ENCODE results near the gene DGKA. TPM values are rescaled to one million over a fixed set of nuclear protein-coding genes. Genes with fewer than 3 reads are reported as not detected.
"Not testable (repeated sequence)": the region's sequence is repeated elsewhere in the genome, so short reads cannot be mapped to it uniquely, and the experiment has no call there.

Gene DGKA
- 100 to 1,000 TPM; 132 to 164 (median 153) TPM for total RNA-seq

GRCh38 chr12:55930771-55931316 is at the start of gene DGKA:
TSS of gene DGKA (plus strand) at chr12:55931162. CDS start at chr12:55936504, 5,342 bp downstream.
- DNase-seq (peak; percentile 65), ATAC-seq (peak; percentile 31 to 34)
- peaks cover 66% of the 10 kb centered on the region for H3K4me1 Mint-ChIP-seq (ENCODE audit: low read depth)
- H3K4me3 Mint-ChIP-seq, result peak within 1 kb of the TSS; percentile 98
- no peaks in the 10 kb centered on the region for H3K27me3 Mint-ChIP-seq (ENCODE audit: low read depth)
- H3K9me3 Mint-ChIP-seq, result no peaks in the 10 kb centered on the region
- peaks cover 4% of the 10 kb centered on the region for H3K36me3 Mint-ChIP-seq (ENCODE audit: insufficient read depth)

DNA sequence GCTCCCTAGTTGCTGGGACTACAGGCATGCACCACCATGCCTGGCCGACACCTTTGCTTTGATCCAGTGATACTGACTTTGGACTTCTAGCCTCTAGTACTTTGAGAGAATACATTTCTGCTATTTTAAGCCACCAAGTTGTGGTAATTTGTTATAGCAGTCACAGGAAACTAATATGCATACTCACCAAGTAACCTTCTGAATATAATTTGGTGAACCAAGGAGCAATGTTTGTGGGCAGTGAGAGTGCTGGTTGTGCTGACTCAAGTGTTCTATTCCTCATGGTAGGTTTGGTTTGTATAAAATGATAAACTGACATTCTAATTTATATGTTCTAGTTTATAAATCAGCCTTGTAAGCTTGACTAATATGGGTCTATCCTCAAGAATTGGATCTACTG is 45.8 kb upstream of the DGKA start:
- Mint-ChIP-seq H3K27me3 (ENCODE audit: low read depth) (no peaks in the 10 kb centered on the region), H3K9me3 (no peaks in the 10 kb centered on the region), H3K36me3 (ENCODE audit: insufficient read depth) (no peaks in the 10 kb centered on the region), H3K4me3 (no peak overlapping the region), H3K4me1 (ENCODE audit: low read depth) (peaks cover 6% of the 10 kb centered on the region)
- ATAC-seq, result no peak
- no peak for DNase-seq

DNA sequence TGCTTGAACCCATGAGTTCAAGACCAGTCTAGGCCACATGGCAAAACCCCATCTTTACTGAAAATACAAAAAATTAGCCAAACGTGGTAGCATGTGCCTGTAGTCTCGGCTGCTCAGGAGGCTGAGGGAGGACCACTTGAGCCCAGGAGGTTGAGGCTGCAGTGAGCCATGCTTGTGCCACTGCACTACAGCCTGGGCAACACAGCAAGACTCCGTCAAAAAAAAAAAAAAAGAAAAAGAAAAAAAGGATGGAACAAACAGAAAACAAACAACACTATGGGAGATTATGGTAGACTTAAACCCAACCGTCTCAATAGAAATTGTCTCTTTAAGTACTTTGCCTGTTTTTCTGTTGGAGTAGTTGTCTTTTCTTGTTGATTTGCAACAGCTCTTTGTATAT is 39.7 kb upstream of the DGKA start:
- DNase-seq (no peak), ATAC-seq (no peak)
- Mint-ChIP-seq H3K9me3 (no peaks in the 10 kb centered on the region), H3K4me3 (no peak overlapping the region), H3K27me3 (ENCODE audit: low read depth) (no peaks in the 10 kb centered on the region), H3K36me3 (ENCODE audit: insufficient read depth) (no peaks in the 10 kb centered on the region), H3K4me1 (ENCODE audit: low read depth) (no peaks in the 10 kb centered on the region)

- no peak for ATAC-seq
Observed at GRCh38 chr12:55893723-55894122, 37.2 kb upstream of the DGKA start.

GRCh38 chr12:55899082-55899481 is 31.9 kb upstream of the DGKA start:
- Mint-ChIP-seq H3K36me3 (ENCODE audit: insufficient read depth) (peaks cover 11% of the 10 kb centered on the region), H3K4me1 (ENCODE audit: low read depth) (peaks cover 8% of the 10 kb centered on the region), H3K4me3 (peak overlapping the region; percentile 1), H3K27me3 (ENCODE audit: low read depth) (no peaks in the 10 kb centered on the region), H3K9me3 (no peaks in the 10 kb centered on the region)
- ATAC-seq (peak; percentile 95 to 97), DNase-seq (peak; percentile 17)

More at GRCh38 chr12:55893723-55894122, 37.2 kb upstream of the DGKA start:
- peaks cover 1% of the 10 kb centered on the region for H3K4me1 Mint-ChIP-seq (ENCODE audit: low read depth)
- DNase-seq, result no peak
- H3K4me3 Mint-ChIP-seq, result no peak overlapping the region
- H3K27me3 Mint-ChIP-seq (ENCODE audit: low read depth), result no peaks in the 10 kb centered on the region
- no peaks in the 10 kb centered on the region for H3K36me3 Mint-ChIP-seq (ENCODE audit: insufficient read depth)
- H3K9me3 Mint-ChIP-seq, result no peaks in the 10 kb centered on the region

GRCh38 chr12:55901881-55902490 is 29.0 kb upstream of the DGKA start:
- H3K36me3 Mint-ChIP-seq (ENCODE audit: insufficient read depth), result peaks cover 11% of the 10 kb centered on the region
- no peaks in the 10 kb centered on the region for H3K27me3 Mint-ChIP-seq (ENCODE audit: low read depth)
- ATAC-seq, result no peak
- H3K4me3 Mint-ChIP-seq, result no peak overlapping the region
- H3K9me3 Mint-ChIP-seq, result no peaks in the 10 kb centered on the region
- no peak for DNase-seq
- peaks cover 8% of the 10 kb centered on the region for H3K4me1 Mint-ChIP-seq (ENCODE audit: low read depth)

DNA sequence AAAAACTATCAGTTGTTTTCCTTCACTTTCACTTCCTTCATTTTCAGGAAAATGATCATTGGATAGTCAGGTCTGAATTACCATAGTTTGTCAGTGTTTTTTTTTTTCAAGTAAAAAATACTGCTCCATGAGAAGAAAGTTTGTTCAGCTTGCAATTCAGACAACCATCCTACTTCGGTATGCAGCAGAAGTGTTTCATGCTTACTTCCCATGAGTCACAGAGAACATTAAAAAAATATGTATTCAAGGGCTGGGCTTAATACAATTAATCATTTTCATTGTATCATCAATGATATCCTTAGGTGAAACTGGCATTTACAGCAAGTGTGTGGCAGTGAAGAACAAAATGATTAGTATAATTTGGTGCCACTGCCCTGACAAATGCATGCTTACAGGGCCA is 24.9 kb upstream of the DGKA start:
- no peaks in the 10 kb centered on the region for H3K9me3 Mint-ChIP-seq
- ATAC-seq (no peak), DNase-seq (no peak)
- H3K4me1 Mint-ChIP-seq (ENCODE audit: low read depth), result peaks cover 8% of the 10 kb centered on the region
- no peak overlapping the region for H3K4me3 Mint-ChIP-seq
- no peaks in the 10 kb centered on the region for H3K27me3 Mint-ChIP-seq (ENCODE audit: low read depth)
- H3K36me3 Mint-ChIP-seq (ENCODE audit: insufficient read depth), result peaks cover 11% of the 10 kb centered on the region

GRCh38 chr12:55908726-55909512 is 22.0 kb upstream of the DGKA start:
- ATAC-seq (no peak), DNase-seq (no peak)
- Mint-ChIP-seq H3K4me1 (ENCODE audit: low read depth) (peaks cover 19% of the 10 kb centered on the region), H3K9me3 (no peaks in the 10 kb centered on the region), H3K36me3 (ENCODE audit: insufficient read depth) (peaks cover 9% of the 10 kb centered on the region), H3K27me3 (ENCODE audit: low read depth) (no peaks in the 10 kb centered on the region), H3K4me3 (no peak overlapping the region)

DNA sequence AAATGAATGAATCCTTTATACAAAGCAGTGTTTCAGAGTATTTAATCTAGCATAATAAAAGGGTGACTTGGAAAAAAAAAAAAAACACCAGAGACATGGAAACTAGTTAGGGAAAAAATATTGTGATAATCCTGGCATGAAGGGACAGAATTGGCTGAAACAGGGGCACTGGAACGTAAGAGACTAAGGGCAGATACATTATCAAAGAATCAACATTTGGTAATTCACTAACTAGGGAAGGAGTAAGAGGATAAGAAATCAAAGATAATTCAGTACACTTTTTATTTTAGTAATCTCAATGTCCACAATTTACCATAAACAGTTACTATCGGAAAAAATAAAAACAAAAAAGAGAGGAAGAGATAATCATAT is 21.5 kb upstream of the DGKA start:
- no peak for DNase-seq
- Mint-ChIP-seq H3K27me3 (ENCODE audit: low read depth) (no peaks in the 10 kb centered on the region), H3K4me1 (ENCODE audit: low read depth) (peaks cover 25% of the 10 kb centered on the region), H3K4me3 (no peak overlapping the region), H3K9me3 (no peaks in the 10 kb centered on the region), H3K36me3 (ENCODE audit: insufficient read depth) (peaks cover 13% of the 10 kb centered on the region)
- no peak for ATAC-seq

GRCh38 chr12:55912908-55913307 is 18.1 kb upstream of the DGKA start:
- Mint-ChIP-seq H3K27me3 (ENCODE audit: low read depth) (no peaks in the 10 kb centered on the region), H3K4me1 (ENCODE audit: low read depth) (peaks cover 46% of the 10 kb centered on the region), H3K9me3 (no peaks in the 10 kb centered on the region), H3K4me3 (peak overlapping the region; percentile 1), H3K36me3 (ENCODE audit: insufficient read depth) (peaks cover 21% of the 10 kb centered on the region)
- no peak for DNase-seq
- no peak for ATAC-seq

GRCh38 chr12:55915482-55915859 is 15.5 kb upstream of the DGKA start:
- peaks cover 21% of the 10 kb centered on the region for H3K36me3 Mint-ChIP-seq (ENCODE audit: insufficient read depth)
- no peaks in the 10 kb centered on the region for H3K27me3 Mint-ChIP-seq (ENCODE audit: low read depth)
- ATAC-seq, result no peak
- no peak overlapping the region for H3K4me3 Mint-ChIP-seq
- H3K4me1 Mint-ChIP-seq (ENCODE audit: low read depth), result peaks cover 40% of the 10 kb centered on the region
- no peaks in the 10 kb centered on the region for H3K9me3 Mint-ChIP-seq
- DNase-seq, result no peak

GRCh38 chr12:55919032-55919431 is 11.9 kb upstream of the DGKA start:
- not testable (repeated sequence) for H3K4me3 Mint-ChIP-seq; DNase-seq; H3K27me3 Mint-ChIP-seq (ENCODE audit: low read depth); H3K9me3 Mint-ChIP-seq; ATAC-seq
- peaks cover 48% of the 10 kb centered on the region for H3K4me1 Mint-ChIP-seq (ENCODE audit: low read depth)
- peaks cover 16% of the 10 kb centered on the region for H3K36me3 Mint-ChIP-seq (ENCODE audit: insufficient read depth)

- Mint-ChIP-seq H3K36me3 (ENCODE audit: insufficient read depth) (peaks cover 12% of the 10 kb centered on the region), H3K27me3 (ENCODE audit: low read depth) (no peaks in the 10 kb centered on the region), H3K9me3 (no peaks in the 10 kb centered on the region), H3K4me3 (no peak overlapping the region), H3K4me1 (ENCODE audit: low read depth) (peaks cover 42% of the 10 kb centered on the region)
- DNase-seq, result no peak
- no peak for ATAC-seq
Observed at GRCh38 chr12:55922126-55922525, 8.8 kb upstream of the DGKA start.

GRCh38 chr12:55923648-55924047 is 7.3 kb upstream of the DGKA start:
- H3K4me1 Mint-ChIP-seq (ENCODE audit: low read depth), result peaks cover 44% of the 10 kb centered on the region
- ATAC-seq, H3K9me3 Mint-ChIP-seq: not testable (repeated sequence)

DNA sequence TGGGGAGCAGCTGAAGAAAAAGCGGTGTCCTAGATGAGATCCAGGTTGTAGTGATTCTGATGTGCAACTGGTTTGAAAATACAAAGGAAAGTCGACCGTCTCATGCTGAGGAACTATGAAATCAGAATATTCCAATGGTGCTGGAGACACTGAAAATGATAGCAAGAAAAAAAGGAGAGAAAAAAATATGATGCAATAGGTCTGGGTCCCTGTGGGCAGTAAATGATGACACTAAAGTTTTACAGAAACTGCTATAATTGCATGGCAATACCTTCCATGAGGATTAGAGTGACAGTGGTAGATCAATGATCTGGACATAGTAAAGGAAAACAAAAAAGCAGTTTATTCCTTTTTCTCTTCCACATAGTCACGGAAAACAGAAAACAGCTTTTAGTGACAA is 5.6 kb upstream of the DGKA start:
- no peaks in the 10 kb centered on the region for H3K27me3 Mint-ChIP-seq (ENCODE audit: low read depth)
- DNase-seq (no peak), ATAC-seq (no peak)
- peaks cover 12% of the 10 kb centered on the region for H3K36me3 Mint-ChIP-seq (ENCODE audit: insufficient read depth)
- peak overlapping the region; percentile 98 for H3K4me3 Mint-ChIP-seq
- no peaks in the 10 kb centered on the region for H3K9me3 Mint-ChIP-seq
- H3K4me1 Mint-ChIP-seq (ENCODE audit: low read depth), result peaks cover 59% of the 10 kb centered on the region

More at GRCh38 chr12:55923648-55924047, 7.3 kb upstream of the DGKA start:
- peaks cover 12% of the 10 kb centered on the region for H3K36me3 Mint-ChIP-seq (ENCODE audit: insufficient read depth)
- not testable (repeated sequence) for H3K27me3 Mint-ChIP-seq (ENCODE audit: low read depth); DNase-seq; H3K4me3 Mint-ChIP-seq

Data from activated T-cell treated with anti-CD3 and anti-CD28 coated beads, Interleukin-2, amount 50 U/mL, for 4 hours (primary cell).